ENCODE results near the gene CLK3.

CLK3 gene

DNA sequence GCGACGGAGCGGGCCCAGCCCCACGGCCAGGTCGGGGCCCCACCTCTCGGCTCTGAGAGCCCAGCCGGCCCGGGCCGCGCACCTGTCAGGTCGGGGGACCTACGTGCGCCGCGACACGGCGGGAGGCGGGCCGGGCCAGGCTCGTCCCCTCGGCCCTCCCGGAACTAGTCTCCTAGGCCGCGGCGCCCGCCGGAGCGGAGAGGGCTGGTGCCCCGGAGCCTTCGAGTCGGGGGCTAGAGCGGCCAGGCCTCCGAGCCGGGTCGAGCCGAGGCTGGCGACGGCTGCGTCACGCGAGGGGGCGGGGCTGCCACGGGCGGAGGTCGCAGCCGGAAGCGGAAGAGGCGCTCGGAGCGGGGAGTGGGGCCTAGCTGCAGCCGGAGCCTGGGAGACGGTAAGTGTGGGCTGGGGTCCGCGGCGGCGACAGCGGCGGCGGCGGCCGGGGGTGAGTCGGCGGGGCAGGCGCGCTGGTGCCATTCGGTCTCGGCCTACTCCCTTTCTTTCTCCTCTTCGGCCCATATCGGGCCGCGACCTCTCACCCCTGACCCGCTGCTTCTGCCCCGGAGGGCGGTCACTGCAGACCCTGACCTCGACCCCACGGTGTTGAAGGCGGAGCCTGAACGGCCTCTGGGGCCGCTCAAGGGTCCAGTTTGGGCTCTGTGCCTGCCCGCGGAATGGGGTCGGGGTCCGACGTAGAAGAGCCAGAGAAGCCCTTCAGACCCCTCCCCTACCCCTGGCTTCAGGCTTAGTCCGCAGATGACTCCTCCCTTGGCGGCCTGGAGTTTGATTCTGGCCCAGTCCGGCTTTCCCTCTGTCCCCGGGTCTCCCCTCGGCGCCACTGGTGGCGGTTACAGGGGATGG, at the start of gene CLK3:
TSS of gene CLK3 (plus strand) at position 329 of the 858 bp plus-strand sequence. CDS start 3,361 bp downstream, outside the sequence.
- peak; percentile 92 for DNase-seq (ENCODE audit: low read depth)
- TF ChIP-seq, protein P1, sequence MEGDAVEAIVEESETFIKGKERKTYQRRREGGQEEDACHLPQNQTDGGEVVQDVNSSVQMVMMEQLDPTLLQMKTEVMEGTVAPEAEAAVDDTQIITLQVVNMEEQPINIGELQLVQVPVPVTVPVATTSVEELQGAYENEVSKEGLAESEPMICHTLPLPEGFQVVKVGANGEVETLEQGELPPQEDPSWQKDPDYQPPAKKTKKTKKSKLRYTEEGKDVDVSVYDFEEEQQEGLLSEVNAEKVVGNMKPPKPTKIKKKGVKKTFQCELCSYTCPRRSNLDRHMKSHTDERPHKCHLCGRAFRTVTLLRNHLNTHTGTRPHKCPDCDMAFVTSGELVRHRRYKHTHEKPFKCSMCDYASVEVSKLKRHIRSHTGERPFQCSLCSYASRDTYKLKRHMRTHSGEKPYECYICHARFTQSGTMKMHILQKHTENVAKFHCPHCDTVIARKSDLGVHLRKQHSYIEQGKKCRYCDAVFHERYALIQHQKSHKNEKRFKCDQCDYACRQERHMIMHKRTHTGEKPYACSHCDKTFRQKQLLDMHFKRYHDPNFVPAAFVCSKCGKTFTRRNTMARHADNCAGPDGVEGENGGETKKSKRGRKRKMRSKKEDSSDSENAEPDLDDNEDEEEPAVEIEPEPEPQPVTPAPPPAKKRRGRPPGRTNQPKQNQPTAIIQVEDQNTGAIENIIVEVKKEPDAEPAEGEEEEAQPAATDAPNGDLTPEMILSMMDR (IDR thresholded peaks at IDR 0.05; ENCODE audit: low read length, missing control alignments), result no peak
- peak within 1 kb of the TSS; percentile 99 for H3K4me3 ChIP-seq (replicated peaks; ENCODE audit: low read depth, low read length)

DNA sequence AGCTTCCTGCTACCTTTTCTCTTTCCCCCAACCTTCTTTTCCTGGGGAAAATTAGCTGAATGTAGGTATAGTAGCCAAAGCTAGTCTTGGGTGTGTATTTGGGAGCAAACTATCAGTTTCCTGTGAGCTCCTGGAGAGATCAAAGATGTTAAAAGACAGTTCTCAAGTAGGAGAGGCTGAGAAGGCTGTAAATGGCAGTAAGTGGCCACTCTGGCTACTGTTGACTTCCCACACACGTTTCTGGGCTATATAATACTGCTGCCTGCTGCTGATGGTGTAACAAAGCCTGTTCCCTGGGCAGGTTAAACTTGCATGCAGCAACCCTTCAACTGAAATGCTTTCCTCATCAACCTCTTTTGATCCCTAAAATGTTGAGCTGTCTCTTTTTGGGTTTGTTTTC, 47.0 kb upstream of the CLK3 start:
- no peak for DNase-seq (ENCODE audit: low read depth)
- TF ChIP-seq, protein P1 (IDR thresholded peaks at IDR 0.05; ENCODE audit: low read length, missing control alignments), result no peak
- no peak overlapping the region for H3K4me3 ChIP-seq (replicated peaks; ENCODE audit: low read depth, low read length)

DNA sequence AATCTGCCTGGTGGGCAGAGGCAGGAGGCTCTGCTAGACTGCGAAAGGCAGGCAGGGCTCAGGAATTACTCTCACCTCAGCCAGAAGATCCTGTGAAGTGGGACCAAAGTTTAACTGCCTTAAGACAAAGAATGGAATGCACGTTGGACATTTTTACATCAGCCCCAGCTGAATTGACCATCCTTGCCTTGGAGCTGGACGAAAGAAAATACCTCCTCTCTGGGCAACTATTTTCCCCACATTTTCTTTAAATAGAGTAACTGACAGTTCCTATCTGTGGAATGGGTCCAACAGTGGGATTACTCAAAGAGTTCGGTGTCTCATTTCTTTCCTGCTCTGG, 45.9 kb upstream of the CLK3 start:
- TF ChIP-seq, protein P1 (IDR thresholded peaks at IDR 0.05; ENCODE audit: low read length, missing control alignments), result no peak

DNA sequence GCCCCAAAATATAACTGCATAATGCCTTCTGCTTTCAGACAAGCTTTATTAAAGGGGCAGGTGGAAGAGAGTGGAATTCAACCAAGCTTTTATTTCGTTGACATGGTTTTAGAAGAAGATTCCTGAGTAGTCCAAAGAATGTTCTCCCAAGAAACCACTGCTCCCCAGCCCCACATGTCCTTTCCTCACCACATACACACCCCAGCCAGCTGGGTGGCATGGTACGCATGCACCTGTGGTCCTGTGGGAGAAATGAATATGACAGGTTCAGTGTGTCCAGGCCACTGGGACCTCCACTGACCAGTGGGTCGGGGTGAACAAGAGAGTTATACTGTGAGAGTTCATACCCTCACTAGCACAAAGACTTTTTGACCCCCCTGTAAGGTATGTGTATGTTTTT, 44.4 kb upstream of the CLK3 start:
- H3K4me3 ChIP-seq (replicated peaks; ENCODE audit: low read depth, low read length), result no peak overlapping the region
- TF ChIP-seq, protein P1 (IDR thresholded peaks at IDR 0.05; ENCODE audit: low read length, missing control alignments), result no peak
- DNase-seq (ENCODE audit: low read depth), result no peak

More for the DNA sequence above, 45.9 kb upstream of the CLK3 start:
- no peak for DNase-seq (ENCODE audit: low read depth)
- no peak overlapping the region for H3K4me3 ChIP-seq (replicated peaks; ENCODE audit: low read depth, low read length)

DNA sequence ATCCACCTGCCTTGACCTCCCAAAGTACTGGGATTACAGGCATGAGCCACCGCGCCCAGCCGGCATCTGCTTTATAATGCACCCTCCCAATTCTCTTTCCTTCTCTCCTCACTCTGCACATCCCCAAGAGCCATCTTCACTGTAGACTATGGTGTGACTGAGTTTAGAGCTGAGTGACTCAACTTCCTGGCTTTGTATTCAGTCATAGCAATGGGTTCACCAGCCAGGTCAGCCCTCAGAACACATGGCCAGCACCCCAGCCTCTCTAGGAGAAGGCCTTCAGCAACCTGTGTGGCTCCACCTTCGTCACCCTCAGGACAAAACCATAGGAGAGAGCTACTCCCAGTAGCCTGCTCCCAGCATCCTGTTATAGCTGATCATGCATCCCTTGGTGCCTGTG, 41.6 kb upstream of the CLK3 start:
- TF ChIP-seq, protein P1 (IDR thresholded peaks at IDR 0.05; ENCODE audit: low read length, missing control alignments), result no peak
- peak; percentile 50 for DNase-seq (ENCODE audit: low read depth)
- H3K4me3 ChIP-seq (replicated peaks; ENCODE audit: low read depth, low read length), result no peak overlapping the region

DNA sequence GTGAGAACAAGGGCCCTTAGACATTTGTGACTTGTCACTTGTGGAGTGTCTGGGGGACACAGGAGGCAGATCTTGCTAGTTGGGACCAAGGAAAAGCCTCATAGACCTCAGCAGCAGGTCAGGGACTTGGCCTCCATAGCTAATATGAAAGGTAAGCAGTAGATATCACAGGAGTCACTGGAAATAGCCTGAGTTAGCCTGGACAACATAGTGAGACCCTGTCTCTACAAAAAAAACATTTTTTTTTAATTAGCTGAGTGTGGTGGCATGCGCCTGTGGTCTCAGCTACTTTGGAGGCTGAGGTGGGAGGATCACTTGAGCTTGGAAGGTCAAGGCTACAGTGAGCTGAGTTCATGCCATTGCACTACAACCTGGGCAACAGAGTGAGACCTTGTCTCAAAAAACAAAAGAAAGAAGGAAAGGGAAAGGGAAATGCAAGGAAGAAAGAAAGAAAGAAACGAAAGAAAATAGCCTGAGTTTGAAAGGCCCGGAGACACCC, 37.1 kb upstream of the CLK3 start:
- TF ChIP-seq, protein P1 (IDR thresholded peaks at IDR 0.05; ENCODE audit: low read length, missing control alignments), result no peak
- no peak overlapping the region for H3K4me3 ChIP-seq (replicated peaks; ENCODE audit: low read depth, low read length)
- no peak for DNase-seq (ENCODE audit: low read depth)

Data from fibroblast of pulmonary artery (primary cell).